ENCODE data around the gene OR8G1. TPM values are rescaled to one million over a fixed set of nuclear protein-coding genes. Genes with fewer than 3 reads are reported as not detected.
"Not testable (repeated sequence)": the region's sequence is repeated elsewhere in the genome, so short reads cannot be mapped to it uniquely, and the experiment has no call there.

The OR8G1 gene
- total RNA-seq, 1 donor from 2014 or later = not detected

DNA sequence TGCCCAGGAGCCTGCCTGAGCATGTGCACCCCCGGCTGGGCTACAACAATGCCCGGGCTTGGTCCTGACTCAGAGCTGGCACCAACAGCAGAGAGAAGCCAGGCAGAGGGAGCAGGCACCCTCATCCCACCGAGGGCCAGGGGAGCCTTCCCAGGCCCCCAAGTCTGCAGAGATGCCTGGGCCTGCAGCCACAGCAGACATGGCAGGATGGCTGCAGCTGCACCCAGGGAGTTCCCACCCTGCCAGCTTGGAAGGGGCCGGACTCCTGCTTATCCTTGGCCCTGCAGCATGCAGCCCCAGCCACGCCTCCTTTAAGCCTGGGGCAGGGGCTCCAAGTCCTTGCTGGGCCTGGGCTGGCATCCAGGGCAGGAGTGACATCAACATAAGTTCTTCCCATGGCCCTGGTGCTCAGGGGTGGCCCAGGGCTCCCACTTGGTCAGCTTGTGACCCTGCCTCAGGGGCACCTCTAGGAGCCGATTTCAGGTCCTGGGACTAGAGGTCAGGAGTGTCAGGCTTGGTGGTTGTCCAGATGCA, 31.0 kb upstream of the OR8G1 start:
- no peaks in the 10 kb centered on the region for H3K27me3 ChIP-seq (ENCODE audit: control insufficient read depth, insufficient read depth, low read length)
- no peak overlapping the region for H3K4me3 ChIP-seq (ENCODE audit: low read depth, low read length)
- H3K36me3 ChIP-seq (ENCODE audit: control insufficient read depth, insufficient read depth, low read length) = no peaks in the 10 kb centered on the region
- DNase-seq (ENCODE audit: low read depth) = no peak
- no peak for TF ChIP-seq CTCF (IDR thresholded peaks at IDR 0.05; ENCODE audit: insufficient read depth, low read length, poor library complexity, severe bottlenecking)

GRCh38 chr11:124210421-124210820, 30.5 kb upstream of the OR8G1 start:
- TF ChIP-seq CTCF (IDR thresholded peaks at IDR 0.05; ENCODE audit: insufficient read depth, low read length, poor library complexity, severe bottlenecking) = no peak
- DNase-seq (ENCODE audit: low read depth) = no peak
- H3K4me3 ChIP-seq (ENCODE audit: low read depth, low read length) = no peak overlapping the region
- H3K36me3 ChIP-seq (ENCODE audit: control insufficient read depth, insufficient read depth, low read length) = no peaks in the 10 kb centered on the region
- H3K27me3 ChIP-seq (ENCODE audit: control insufficient read depth, insufficient read depth, low read length) = no peaks in the 10 kb centered on the region

DNA sequence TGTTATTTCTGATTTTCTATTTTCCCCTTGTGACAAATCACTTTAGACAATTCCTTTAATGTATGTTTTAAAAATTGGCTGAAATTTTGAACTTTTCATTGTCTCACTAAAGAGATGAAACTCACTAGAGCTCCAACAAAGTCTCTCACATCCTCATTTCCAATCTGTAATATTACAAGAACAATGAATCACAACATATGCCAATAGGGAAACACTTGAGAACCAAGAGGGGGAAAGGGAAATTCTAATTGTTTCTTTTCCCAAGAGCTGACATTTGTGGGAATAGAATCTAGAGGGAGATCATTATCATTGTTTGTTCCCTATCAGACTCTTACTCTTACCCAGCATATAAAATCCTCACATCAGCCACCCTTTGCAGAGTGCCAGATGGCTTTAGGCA, 29.6 kb upstream of the OR8G1 start:
- Histone ChIP-seq H3K4me3 (ENCODE audit: low read depth, low read length) (no peak overlapping the region), H3K27me3 (ENCODE audit: control insufficient read depth, insufficient read depth, low read length) (no peaks in the 10 kb centered on the region), H3K36me3 (ENCODE audit: control insufficient read depth, insufficient read depth, low read length) (no peaks in the 10 kb centered on the region)
- no peak for DNase-seq (ENCODE audit: low read depth)
- no peak for TF ChIP-seq CTCF (IDR thresholded peaks at IDR 0.05; ENCODE audit: insufficient read depth, low read length, poor library complexity, severe bottlenecking)

GRCh38 chr11:124214027-124214426, 26.9 kb upstream of the OR8G1 start:
- Histone ChIP-seq H3K36me3 (ENCODE audit: control insufficient read depth, insufficient read depth, low read length) (no peaks in the 10 kb centered on the region), H3K27me3 (ENCODE audit: control insufficient read depth, insufficient read depth, low read length) (no peaks in the 10 kb centered on the region), H3K4me3 (ENCODE audit: low read depth, low read length) (no peak overlapping the region)
- TF ChIP-seq CTCF (IDR thresholded peaks at IDR 0.05; ENCODE audit: insufficient read depth, low read length, poor library complexity, severe bottlenecking) = no peak
- DNase-seq (ENCODE audit: low read depth) = no peak

GRCh38 chr11:124219126-124219525, 21.8 kb upstream of the OR8G1 start:
- no peak for DNase-seq (ENCODE audit: low read depth)
- Histone ChIP-seq H3K4me3 (ENCODE audit: low read depth, low read length) (no peak overlapping the region), H3K36me3 (ENCODE audit: control insufficient read depth, insufficient read depth, low read length) (no peaks in the 10 kb centered on the region), H3K27me3 (ENCODE audit: control insufficient read depth, insufficient read depth, low read length) (no peaks in the 10 kb centered on the region)
- no peak for TF ChIP-seq CTCF (IDR thresholded peaks at IDR 0.05; ENCODE audit: insufficient read depth, low read length, poor library complexity, severe bottlenecking)

DNA sequence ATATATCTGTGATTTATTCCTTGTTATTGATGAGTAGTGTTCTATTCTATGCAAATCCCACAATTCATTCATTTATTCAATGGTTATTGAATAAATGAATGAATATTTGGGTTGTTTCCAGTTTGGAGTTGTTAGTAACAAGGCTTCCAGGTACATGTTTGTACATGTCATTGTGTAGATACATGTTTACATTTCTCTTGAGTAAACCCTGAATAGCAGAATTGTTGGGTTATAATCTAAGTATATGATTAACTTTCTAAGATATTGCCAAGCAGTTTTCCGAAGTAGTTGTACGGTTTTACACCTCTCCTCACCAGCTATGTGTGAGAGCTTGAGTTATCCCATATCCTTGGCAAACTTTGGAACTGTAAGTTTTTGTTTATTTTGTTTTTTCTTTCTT, 18.5 kb upstream of the OR8G1 start:
- no peak for DNase-seq (ENCODE audit: low read depth)
- no peaks in the 10 kb centered on the region for H3K27me3 ChIP-seq (ENCODE audit: control insufficient read depth, insufficient read depth, low read length)
- no peak for TF ChIP-seq CTCF (IDR thresholded peaks at IDR 0.05; ENCODE audit: insufficient read depth, low read length, poor library complexity, severe bottlenecking)

DNA sequence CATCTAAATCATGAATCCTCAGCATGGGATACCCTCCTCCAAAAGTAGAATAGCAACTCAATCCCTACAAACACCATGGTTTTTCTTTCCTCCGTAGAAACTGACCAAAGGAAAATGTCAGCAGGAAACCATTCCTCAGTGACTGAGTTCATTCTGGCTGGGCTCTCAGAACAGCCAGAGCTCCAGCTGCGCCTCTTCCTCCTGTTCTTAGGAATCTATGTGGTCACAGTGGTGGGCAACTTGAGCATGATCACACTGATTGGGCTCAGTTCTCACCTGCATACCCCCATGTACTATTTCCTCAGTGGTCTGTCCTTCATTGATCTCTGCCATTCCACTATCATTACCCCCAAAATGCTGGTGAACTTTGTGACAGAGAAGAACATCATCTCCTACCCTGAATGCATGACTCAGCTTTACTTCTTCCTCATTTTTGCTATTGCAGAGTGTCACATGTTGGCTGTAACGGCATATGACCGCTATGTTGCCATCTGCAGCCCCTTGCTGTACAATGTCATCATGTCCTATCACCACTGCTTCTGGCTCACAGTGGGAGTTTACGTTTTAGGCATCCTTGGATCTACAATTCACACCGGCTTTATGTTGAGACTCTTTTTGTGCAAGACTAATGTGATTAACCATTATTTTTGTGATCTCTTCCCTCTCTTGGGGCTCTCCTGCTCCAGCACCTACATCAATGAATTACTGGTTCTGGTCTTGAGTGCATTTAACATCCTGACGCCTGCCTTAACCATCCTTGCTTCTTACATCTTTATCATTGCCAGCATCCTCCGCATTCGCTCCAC, 16.1 kb upstream of the OR8G1 start:
- DNase-seq (ENCODE audit: low read depth); H3K4me3 ChIP-seq (ENCODE audit: low read depth, low read length); H3K27me3 ChIP-seq (ENCODE audit: control insufficient read depth, insufficient read depth, low read length); H3K36me3 ChIP-seq (ENCODE audit: control insufficient read depth, insufficient read depth, low read length): not testable (repeated sequence)

More for the DNA sequence above, 18.5 kb upstream of the OR8G1 start:
- no peak overlapping the region for H3K4me3 ChIP-seq (ENCODE audit: low read depth, low read length)
- H3K36me3 ChIP-seq (ENCODE audit: control insufficient read depth, insufficient read depth, low read length) = no peaks in the 10 kb centered on the region

Data from kidney epithelial cell (primary cell).